HAP-1 (cell line): ENCODE data around the gene KIR3DL3.
"Not testable (repeated sequence)": the region's sequence is repeated elsewhere in the genome, so short reads cannot be mapped to it uniquely, and the experiment has no call there.

ENCODE experiments used
- DNase-seq, 2 experiments: peaks; one replicate each; pipeline ENCODE4 v3.0.0-alpha.2; 2016 to 2020; ENCODE audit warnings: low spot score in 2 of 2
- H3K27me3 ChIP-seq: fragments of 250-450 bp; sonication (Bioruptor Pico); 2 replicates; pipeline ENCODE4 v1.5.1; 2020; ENCODE audit warnings: low read depth, mild to moderate bottlenecking, moderate library complexity
- H3K36me3 ChIP-seq: fragments of 250-450 bp; sonication (Bioruptor Pico); replicated peaks from 2 replicates; pipeline ENCODE4 v1.5.1; 2020; ENCODE audit warnings: mild to moderate bottlenecking
- H3K4me1 ChIP-seq: fragments of 250-450 bp; sonication (Bioruptor Pico); 2 replicates; pipeline ENCODE4 v1.5.1; 2020; ENCODE audit warnings: mild to moderate bottlenecking
- H3K4me3 ChIP-seq: fragments of 250-450 bp; sonication (Bioruptor Pico); 2 replicates; pipeline ENCODE4 v1.5.1; 2020; ENCODE audit warnings: mild to moderate bottlenecking, moderate library complexity
- H3K9me3 ChIP-seq: fragments of 250-450 bp; sonication (Bioruptor Pico); 2 replicates; pipeline ENCODE4 v1.5.1; 2020; ENCODE audit warnings: mild to moderate bottlenecking, moderate library complexity
- in situ Hi-C: fragments of 300-500 bp; cut with MboI; formaldehyde crosslinking; loops from 3 replicates; pipeline ENCODE4 v1.14.3; 2020; ENCODE audit warnings: low sequenced_read_pairs, inconsistent platforms, mixed read lengths

KIR3DL3 gene

DNA sequence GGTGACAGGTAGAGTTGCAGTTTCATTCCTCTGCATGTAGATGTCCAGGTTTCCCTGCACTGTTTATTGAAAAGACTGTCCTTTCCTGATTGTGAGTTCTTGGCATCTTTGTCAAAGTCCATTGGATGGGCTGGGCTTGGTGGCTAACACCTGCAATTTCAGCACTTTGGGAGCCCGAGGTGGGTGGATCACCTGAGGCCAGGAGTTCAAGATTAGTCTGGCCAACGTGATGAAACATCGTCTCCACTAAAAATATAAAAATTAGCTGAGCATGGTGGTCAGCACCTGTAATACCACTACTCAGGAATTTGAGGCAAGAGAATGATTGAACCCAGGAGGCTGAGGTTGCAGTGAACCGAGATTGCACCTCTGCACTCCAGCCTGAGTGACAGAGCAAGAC is 53.6 kb downstream of the KIR3DL3 start:
- H3K9me3 ChIP-seq, in situ Hi-C loops, H3K4me1 ChIP-seq, DNase-seq, H3K4me3 ChIP-seq, H3K36me3 ChIP-seq, H3K27me3 ChIP-seq: not testable (repeated sequence)

DNA sequence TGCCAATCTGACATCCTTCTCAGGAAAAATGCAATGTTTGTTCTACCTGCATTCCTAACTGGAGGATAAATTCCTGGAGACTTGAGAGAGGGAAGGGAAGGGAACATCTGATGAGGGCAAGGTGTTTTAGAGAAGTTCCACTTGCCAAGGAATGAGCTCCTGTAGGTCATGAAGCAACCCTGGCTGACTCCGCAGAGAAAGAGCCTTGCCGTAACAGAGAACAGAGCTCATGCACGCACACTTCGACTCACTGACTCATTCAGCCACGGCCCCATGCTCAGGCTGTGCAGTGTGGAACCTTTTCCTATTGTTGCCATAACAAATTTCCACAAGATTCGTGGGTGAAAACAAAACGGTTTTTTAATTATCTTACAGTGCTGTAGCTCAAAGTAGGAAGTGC is 54.7 kb downstream of the KIR3DL3 start:
- H3K4me1 ChIP-seq, H3K36me3 ChIP-seq, H3K4me3 ChIP-seq, in situ Hi-C loops, H3K9me3 ChIP-seq, DNase-seq, H3K27me3 ChIP-seq: not testable (repeated sequence)

- H3K36me3 ChIP-seq, in situ Hi-C loops, H3K27me3 ChIP-seq: not testable (repeated sequence)
These were observed 58.7 kb downstream of the KIR3DL3 start for GRCh38 chr19:54782916-54783315.

More at GRCh38 chr19:54782916-54783315, 58.7 kb downstream of the KIR3DL3 start:
- not testable (repeated sequence) for H3K4me3 ChIP-seq, H3K4me1 ChIP-seq, DNase-seq, H3K9me3 ChIP-seq
